Fibroblast of mammary gland (primary cell): ENCODE results near the gene H19.

ENCODE experiments used
- DNase-seq: peaks from one replicate; pipeline ENCODE4 v3.0.0-alpha.2; 2010; ENCODE audit warnings: low read depth
- H3K4me3 ChIP-seq: 2 replicates; pipeline ENCODE4 v1.5.1; 2011; ENCODE audit warnings: low read depth, mild to moderate bottlenecking, low read length, moderate library complexity; ENCODE audit not compliant: control insufficient read depth
- TF ChIP-seq, protein P1 (sequence below): conservative IDR thresholded peaks from 2 replicates; pipeline ENCODE4 v1.5.1; 2011; ENCODE audit warnings: low read depth, low read length, inconsistent platforms; ENCODE audit not compliant: control insufficient read depth, insufficient read depth

Gene H19

DNA sequence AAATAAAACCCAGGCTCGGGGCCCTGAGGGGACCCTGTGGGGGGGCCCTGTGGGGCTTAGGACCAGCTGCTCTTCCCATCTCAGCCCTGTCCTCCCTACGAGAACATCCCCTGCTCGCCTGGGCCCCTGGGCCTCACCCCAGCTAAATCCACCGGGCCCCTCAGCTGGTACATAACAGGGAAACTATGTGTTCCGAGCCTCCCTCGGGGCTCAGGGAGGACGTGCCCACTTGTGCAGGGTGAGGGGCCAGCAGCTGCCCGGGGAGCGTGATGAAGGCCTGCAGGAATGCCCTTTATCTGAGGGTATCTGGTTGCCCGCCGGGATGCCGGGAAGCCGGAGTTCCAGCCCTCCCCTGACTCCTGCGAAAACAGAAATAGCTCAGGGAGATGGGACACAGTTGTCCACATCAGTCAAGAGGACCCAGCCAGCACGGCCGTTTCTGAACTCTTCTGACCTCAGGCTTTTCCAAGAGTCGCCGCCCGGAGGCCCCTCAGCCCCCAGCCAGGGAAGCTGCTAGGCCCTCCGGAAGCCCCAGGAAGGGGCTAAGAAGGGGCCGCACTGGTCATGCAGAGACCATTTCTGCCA is 29.9 kb downstream of the H19 start:
- TF ChIP-seq, protein P1, sequence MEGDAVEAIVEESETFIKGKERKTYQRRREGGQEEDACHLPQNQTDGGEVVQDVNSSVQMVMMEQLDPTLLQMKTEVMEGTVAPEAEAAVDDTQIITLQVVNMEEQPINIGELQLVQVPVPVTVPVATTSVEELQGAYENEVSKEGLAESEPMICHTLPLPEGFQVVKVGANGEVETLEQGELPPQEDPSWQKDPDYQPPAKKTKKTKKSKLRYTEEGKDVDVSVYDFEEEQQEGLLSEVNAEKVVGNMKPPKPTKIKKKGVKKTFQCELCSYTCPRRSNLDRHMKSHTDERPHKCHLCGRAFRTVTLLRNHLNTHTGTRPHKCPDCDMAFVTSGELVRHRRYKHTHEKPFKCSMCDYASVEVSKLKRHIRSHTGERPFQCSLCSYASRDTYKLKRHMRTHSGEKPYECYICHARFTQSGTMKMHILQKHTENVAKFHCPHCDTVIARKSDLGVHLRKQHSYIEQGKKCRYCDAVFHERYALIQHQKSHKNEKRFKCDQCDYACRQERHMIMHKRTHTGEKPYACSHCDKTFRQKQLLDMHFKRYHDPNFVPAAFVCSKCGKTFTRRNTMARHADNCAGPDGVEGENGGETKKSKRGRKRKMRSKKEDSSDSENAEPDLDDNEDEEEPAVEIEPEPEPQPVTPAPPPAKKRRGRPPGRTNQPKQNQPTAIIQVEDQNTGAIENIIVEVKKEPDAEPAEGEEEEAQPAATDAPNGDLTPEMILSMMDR: no peak
- H3K4me3 ChIP-seq: no peak overlapping the region
- no peak for DNase-seq

DNA sequence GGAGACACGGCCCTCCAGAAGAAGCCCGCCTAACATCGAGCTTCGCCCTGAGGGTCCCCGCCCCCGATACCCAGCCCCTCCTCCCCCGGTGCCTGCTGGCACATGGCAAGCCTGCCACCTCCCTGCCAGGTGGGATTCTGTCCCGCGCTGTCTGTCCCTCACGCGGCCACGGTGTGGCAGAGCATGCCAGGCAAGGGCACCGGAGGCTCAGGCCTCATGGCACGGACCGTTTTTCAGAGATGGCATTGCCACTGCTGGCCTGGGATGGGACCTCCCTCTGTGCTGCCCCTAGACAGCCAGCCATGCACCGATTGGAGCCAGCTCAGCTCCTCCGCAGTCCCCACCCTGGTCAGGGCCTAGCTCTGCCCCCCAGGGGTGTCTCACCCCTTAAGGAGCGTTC is 31.1 kb downstream of the H19 start:
- DNase-seq: no peak
- TF ChIP-seq, protein P1: no peak
- H3K4me3 ChIP-seq: no peak overlapping the region

DNA sequence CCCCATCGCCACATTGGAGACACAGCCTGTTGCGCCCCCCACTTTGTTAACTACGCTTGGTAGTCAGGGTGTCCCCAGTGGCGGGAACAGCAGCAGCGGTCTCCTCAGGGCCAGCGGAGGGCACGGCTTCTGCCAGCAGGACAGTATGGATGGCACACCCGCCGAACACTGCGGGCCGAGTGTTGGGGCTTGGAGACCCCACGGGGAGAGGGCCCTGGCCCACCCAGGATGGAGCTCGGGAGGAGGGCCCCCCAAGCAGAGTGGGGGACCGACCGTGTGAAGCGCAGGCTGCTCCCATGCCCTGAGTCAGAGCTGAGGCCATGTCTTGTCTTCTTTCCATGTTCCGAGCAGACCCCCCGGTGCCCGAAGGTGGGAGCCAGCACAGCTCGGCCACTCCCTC is 32.7 kb downstream of the H19 start:
- no peak overlapping the region for H3K4me3 ChIP-seq
- DNase-seq: no peak
- TF ChIP-seq, protein P1: no peak

DNA sequence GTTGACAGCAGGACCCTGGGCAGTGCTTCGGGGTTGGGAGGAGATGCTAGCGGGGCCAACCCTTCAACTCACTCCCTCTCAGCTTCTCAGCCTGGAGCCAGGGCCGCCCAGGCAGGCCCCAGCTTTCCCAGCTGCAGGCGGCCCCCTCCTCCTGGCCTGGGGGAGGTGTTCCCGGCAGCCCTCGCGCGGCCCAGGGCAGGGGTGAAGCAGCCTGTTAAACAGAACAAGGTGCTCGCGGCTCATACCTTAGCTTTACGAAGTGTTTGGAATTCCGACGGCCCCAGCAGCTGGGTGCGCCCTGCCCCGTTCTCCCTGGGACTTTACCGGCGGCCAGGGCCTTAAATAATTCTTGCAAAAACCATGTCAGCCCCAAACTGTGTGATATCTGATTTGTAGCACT is 33.3 kb downstream of the H19 start:
- TF ChIP-seq, protein P1: no peak
- no peak for DNase-seq
- H3K4me3 ChIP-seq: no peak overlapping the region

DNA sequence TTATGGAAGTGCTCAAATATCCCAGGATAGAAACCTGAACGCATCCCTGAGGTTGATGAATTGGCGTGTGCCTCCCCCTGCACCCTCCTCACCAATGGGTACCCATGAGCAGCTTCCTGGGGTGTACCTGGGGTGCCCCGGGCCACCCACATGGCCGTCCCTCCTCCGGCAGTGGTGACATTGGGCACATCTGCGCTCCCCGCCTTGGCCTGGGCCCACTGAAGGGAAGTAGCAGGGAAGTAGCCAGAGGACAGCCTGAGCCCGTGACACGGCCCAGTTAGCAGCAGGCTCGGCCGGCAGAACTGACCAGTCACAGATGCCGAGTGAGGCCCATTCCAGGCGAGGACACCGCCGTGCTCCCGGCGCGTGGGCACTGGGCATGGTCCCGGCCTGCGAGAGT is 33.8 kb downstream of the H19 start:
- DNase-seq: no peak
- no peak overlapping the region for H3K4me3 ChIP-seq
- TF ChIP-seq, protein P1: no peak

DNA sequence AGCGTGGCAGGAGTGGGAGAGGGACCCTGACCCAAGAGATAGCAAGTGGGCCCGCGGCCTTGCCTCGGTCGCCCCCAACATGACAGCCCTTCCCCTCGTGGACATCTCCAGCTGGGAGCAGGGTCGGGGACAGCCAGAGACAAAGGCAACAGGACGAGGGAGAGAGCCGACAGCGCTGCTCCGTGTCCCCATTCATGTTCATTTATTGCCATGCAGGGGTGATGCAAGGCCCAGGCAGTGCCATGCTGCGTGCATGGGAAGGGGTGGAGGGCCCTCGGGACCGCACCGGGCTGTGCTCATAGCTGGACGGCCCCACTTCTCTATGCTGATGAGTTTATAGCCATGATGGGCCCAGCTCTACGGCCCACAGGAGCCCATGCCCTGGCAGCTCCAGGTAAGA is 37.9 kb downstream of the H19 start:
- TF ChIP-seq, protein P1: no peak
- no peak overlapping the region for H3K4me3 ChIP-seq
- no peak for DNase-seq

DNA sequence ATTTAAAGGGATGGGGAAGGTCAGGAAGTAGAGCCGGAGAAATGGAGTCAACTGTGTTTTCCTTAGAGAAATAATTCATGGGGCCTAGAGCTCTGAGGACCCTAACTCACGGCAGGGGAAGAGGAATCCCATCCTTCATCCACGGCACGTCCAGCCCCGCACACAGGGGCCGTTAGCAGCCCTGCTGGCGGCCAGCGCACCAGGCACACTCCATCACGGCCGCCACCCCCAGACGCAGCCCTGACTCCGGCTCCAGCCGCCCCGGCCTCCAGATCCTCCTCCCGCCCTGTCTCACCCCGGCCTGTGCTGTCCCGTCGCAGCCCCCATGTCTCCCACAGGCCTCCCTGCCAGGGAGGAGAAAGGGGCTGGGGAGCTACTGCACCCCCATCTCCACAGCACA is 39.3 kb downstream of the H19 start:
- TF ChIP-seq, protein P1: no peak
- DNase-seq: no peak
- H3K4me3 ChIP-seq: no peak overlapping the region
